ENCODE data around the gene PIK3CD.

- TF ChIP-seq CTCF (IDR thresholded peaks at IDR 0.05) (no peak), POLR2A (IDR thresholded peaks at IDR 0.05) (no peak)
These were observed 52.1 kb downstream of the PIK3CD start for GRCh38 chr1:9703681-9704080.
